LNCaP clone FGC (cell line): ENCODE measurements around the gene KCNQ1.
A peak's percentile ranks its signal among the peaks of the same experiment; 100 is the strongest.

ENCODE experiments used
- DNase-seq: peaks from one replicate; pipeline ENCODE4 v3.0.0-alpha.2; 2011; ENCODE audit warnings: low read depth
- H3K4me3 ChIP-seq: 2 replicates; pipeline ENCODE4 v1.5.1; 2011; ENCODE audit warnings: mild to moderate bottlenecking, low read depth, low read length, control low read depth
- CTCF ChIP-seq: IDR thresholded peaks from 2 replicates; pipeline ENCODE4 v1.5.1; 2012; ENCODE audit warnings: mild to moderate bottlenecking; ENCODE audit not compliant: control insufficient read depth, insufficient read depth; ENCODE audit errors: extremely low read depth

KCNQ1 gene

DNA sequence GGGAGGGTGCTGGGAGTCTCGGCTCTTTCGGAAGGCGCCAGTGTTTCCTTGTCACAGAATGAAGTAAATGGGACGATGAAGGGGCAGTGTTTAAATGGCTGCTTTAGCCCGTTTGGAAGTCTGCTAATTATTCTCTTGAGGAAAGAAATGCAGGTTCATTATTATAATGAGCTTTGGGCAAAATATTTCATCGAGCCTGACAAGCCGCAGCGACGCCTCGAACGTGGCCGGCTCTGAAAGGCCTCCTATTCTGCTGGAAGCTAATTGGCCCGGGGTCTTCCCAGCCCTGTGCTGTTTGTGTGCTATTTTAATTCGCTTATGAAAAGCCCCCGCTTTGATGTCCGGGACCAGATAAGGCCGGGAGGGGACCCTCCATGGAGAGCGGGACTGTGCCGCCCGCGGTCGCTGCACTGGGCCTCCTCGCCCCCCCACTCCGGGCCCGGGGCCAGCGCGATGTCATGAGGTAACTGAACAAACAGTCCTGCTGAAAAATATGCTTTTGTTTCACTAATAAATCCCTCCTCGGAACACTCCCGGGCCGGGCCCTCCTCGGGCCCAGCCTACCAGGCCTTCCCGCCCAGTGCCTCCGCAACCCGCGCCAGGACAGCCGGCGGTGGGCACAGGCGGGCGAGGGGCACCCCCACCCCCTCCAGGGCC lies 362.3 kb downstream of the KCNQ1 start:
- no peak for TF ChIP-seq CTCF
- DNase-seq, result peak; percentile 32
- no peak overlapping the region for H3K4me3 ChIP-seq

- TF ChIP-seq CTCF, result no peak
- no peak overlapping the region for H3K4me3 ChIP-seq
- DNase-seq, result no peak
Measured at GRCh38 chr11:2807801-2808241, 363.0 kb downstream of the KCNQ1 start.

DNA sequence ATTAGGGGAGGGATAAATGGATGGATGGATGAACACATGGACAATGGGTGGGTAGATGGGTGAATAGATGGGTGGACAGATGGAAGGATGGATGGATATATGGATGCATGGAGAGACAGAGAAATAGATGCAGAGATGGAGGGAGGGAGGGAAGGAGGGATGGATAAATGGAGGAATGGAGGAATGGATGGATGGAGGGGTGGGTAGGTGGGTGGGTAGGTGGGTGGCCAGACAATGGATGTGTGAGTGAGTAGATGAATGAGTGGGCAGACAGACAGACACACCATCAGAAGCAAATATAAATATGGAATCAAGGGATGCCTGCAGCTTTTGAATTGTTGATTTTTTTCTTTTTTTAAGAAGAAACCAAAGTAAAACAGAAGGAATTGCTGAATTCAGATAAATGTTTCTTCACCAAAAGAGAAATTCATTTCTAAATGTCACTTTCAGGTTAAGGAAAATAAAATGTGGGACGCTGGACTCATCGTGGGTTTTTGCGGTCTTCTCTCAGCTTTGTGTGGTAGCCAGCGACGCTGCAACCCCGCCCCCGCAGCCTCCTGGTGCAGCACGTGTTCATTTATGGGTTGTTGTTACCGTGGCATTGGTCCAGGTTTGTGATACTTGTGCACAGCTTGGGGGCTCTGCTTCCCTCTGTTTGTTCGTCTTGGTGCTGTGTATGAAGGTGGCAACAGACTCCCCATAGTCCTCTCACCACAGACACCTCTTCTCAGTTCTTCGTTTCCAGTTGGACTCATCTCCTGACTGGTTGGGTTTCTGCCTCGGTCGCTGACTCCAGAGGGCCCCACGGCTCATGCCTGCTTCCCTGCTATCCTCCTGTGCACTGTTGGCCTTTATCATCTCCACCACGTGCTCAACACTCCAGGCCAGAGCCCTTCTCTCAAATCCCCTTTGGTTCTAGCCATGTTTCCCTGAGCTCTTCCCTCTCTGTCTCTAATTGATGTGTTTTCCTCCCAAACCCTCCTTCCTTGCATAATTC lies 364.3 kb downstream of the KCNQ1 start:
- TF ChIP-seq CTCF, result no peak
- DNase-seq, result no peak

DNA sequence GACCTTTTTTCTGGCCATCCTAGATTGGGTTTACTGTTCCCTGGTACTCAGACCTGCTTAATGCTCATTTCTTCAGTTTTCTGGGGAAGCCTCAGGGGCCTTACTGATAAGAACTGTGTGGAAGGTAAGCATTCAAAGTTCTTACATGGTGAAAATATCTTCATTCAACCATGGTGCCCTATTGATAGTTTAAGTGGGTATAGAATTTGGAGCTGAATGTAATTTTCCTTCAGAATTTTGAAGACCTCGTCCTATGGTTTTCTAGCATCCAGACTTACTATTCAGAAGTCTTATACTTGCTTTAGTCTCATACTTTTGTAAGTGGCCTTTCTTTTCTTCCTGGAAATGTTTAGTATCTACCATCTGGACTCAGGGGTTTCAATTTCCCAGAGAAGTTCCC lies 365.0 kb downstream of the KCNQ1 start:
- DNase-seq, result no peak
- H3K4me3 ChIP-seq, result no peak overlapping the region
- no peak for TF ChIP-seq CTCF

More for the DNA sequence above, 364.3 kb downstream of the KCNQ1 start:
- H3K4me3 ChIP-seq, result no peak overlapping the region

DNA sequence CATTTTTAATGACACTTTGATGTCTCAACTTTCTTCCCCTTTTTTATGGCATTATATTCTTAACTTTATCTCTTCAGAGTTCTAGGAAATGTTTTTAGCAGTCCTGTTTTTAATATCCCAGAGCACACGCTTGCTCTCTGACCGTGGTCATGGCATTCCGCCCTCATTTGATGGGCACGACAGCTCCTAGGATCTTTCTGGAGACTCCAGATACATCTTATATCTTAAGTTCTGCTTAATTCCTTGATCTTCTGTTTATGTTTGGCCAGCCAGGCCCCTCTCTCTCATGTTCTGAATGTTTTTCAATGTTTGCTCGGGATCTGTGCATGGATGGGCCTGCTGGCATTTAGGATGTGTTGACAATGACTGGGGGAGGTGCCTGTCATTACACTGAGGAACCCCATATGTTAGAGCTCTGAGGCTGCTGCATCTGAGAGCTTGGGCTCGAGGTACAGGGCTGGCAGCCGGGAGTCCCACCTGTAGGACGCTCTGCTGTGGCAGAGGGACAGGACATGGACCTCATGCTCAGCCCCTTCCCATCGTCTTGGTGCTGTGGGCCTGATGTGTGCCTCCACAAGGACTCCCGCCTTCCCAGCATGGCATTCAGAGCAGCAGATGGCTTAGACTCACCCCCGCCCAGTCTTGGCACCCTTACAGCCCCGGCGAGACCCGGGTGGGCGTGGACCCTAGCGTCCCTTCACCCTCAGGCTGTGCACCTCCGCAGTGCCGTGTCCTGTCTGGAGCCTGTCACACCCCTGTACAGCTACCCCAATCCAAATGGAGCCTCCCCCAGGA lies 365.8 kb downstream of the KCNQ1 start:
- DNase-seq, result no peak
- TF ChIP-seq CTCF, result no peak
- no peak overlapping the region for H3K4me3 ChIP-seq

DNA sequence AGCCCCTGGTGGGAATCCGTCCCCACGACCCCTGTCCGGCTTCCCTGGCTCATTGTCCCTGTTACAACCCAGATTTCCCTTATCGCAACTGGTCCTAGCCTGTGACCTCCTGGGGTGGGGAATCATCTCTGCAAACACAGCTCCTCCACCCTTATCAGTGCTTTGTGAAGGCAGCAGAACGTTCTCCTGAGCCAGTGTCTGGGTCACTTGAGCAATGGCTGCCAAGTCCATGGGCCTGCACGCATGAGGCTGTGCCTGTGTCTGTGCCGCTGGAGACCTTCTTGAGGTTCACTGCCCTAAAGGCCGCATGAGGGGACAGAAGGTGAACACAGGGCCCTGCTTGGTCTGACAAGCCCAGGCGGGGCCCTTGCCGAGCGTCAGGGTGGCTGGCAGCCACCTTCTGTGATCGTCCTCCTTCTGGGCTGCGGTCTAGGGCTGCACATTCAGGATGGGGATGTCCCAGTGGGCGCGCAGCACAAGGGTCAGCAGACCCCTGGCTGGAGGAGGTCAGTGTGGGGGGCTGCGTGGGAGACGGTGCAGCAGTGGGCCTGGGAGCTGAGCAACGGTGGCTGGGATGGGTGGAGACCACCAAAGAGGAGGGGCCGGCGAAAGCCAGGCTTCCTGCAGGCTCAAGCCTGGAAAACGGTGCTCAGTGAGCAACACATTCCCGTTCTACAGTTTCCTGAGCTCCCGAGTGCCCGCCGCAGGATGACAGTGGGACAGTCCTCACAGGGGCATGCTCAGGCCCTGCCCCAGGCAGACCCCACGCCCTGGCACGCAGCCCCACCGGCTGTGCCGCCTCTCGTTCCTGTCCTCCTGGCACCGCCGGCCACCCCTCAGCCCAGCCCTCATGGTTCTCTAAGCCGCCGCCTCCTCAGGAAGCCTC lies 366.6 kb downstream of the KCNQ1 start:
- DNase-seq, result no peak
- no peak overlapping the region for H3K4me3 ChIP-seq
- TF ChIP-seq CTCF, result no peak
